Ureter (tissue), 1 donor: ENCODE measurements around the gene EDN2. TPM values are rescaled to one million over a fixed set of nuclear protein-coding genes. Genes with fewer than 3 reads are reported as not detected.
A peak's percentile ranks its signal among the peaks of the same experiment; 100 is the strongest.

Experiments
- DNase-seq: peaks from one replicate; pipeline ENCODE4 v3.0.0-alpha.2; 2020; ENCODE audit warnings: low spot score
- total RNA-seq: library from RNA; stranded (reverse); gene quantifications from one replicate; pipeline ENCODE4 v1.2.4, GENCODE V29; 2023
- donor health status: DM: yes; HTN: yes; CAD: no.

The EDN2 gene
- total RNA-seq, 1 donor from 2014 or later, result 5.3 TPM

DNA sequence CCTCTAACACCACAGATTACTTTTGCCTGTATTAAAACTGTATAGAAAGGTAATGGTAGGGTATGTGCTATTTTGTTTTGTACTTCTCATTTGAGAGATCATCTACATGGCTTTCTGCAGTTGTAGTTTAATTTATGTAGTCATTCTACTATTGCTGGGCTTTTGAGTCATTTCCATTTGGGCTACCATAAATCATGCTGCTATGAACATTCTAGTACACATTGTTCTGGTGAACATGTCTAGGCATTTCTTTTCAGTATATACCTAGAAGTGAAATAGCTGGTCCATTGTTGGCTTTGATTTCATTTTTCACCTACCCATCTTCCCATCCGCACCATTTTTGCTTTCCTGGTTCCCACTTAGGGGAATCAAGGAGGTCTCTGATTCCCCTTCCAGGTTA, 18.7 kb downstream of the EDN2 start:
- DNase-seq, result no peak

DNA sequence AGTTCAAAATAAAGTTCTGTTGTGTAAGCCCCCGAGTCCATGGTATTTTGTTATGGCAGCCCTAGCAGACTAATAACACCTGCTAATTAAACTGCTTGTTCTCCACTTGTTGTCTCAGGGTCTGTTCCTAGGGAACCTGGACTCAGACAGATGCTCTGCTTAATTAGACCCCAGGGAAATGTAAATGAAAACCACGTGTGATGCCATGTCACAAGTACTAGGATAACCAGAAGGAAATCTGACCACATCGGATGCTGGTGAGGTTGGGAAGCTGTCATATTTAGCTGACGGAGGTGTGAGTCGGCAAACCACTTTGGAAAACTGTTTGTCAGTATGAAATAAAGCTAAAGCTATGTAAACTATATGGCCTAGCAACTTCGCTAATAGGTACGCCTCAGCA, 19.6 kb downstream of the EDN2 start:
- DNase-seq, result no peak

DNA sequence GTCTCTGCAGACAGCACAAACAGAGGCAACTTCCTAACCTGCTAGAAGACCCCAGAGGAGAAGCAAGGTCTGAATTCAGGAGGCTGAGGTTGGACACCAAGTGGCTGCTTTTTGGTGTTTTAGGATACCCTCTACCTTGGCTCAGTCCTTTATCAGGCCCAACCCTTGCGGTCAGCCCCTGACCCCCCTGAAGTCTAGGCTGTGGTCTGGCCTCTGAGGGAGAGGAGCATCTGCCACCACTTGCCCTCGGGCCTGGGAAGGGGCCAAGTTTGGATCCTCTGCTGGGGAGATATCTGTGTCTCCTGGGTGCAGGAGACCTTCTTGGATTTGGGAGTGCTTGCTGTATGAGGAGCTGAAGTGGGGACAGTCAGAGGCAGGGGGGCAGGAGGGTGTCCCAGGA, 21.0 kb downstream of the EDN2 start:
- no peak for DNase-seq

DNA sequence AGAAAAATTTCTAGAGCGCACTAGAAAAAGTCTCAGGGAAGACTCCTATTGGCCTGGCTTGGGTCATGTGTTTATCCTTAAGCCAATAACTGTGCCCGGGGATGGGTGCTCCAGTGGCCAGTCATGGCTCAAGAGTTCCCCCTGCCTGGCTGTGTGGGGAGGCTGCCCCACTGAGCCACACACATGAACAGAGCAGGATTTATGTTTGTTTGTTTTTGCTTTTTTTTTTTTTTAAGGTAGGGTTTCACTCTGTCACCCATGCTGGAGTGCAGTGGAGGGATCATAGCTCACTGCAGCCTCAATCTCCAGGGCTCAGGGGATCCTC, 21.8 kb downstream of the EDN2 start:
- DNase-seq, result no peak

DNA sequence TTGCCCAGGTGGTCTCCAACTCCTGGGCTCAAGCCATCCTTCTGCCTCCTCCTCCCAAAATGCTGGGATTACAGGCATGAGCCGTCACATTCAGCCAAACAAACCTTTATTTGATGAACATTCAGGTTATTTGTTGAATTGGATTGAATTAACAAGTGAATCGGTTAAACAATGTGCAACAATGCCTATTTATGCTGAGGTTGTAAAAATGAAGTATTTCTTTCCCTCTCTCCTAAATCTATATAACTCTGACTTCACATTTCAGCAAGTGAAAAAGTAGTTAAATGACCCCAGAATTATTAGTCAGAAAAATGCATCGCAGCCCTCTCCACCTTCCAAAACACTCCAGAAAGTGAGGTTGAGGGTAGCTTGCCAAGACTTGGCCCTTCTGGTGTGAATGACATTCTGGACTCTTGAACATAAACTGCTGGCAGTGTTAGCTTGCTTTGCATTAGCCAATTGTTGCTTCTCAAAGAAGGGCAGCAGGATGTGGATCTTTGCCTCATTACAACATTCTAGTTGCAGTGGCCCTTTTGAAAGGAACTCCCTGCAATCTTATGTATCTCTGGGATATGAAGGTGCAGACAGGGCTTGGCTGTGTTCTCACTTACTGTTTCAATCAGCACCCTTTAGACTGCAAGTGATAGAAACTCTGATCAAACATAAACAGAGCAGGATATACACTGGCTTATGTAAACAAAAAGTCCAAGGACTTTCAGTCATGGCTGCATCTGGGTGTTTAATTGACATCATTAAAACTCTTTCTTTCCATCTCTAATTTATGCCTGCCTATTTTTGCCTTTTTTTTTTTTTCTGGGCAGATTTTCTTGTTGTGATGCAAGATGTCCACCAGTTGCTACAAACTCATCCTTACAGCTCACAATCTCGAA, 22.4 kb downstream of the EDN2 start:
- no peak for DNase-seq

DNA sequence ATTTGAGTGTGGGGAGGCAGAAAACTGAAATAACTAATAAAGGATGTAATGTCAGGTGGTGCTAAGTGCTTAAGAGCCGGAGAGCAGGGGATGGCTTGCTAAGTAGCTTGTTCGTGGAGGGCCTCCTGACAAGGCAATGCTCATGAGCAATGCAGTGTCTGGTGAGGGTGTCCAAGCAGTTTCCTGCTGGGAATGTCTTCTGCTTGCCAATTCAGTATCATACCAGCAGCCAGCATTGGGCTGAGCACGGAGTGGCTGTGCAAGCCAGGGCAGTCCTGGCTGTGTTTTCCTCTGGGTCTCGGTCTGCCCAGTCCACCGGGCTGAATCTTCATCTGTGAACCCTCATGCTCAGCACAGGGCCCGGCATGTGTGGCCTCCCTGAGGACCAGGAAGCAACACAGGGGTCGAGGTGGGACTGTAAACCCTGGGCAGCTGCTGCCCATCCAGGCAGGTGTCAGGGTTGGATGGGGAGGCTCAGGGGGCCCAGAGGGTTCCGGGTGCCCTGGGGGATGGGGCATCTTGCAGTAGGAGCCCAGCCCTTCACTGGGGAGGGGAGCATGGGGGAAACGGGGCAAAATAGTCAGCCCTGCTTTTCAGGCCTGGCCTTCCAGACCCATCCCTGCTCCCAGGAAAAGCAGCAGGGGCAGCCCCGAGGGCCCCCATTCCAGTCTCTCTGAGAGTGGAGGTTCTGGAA, 27.5 kb downstream of the EDN2 start:
- no peak for DNase-seq

DNA sequence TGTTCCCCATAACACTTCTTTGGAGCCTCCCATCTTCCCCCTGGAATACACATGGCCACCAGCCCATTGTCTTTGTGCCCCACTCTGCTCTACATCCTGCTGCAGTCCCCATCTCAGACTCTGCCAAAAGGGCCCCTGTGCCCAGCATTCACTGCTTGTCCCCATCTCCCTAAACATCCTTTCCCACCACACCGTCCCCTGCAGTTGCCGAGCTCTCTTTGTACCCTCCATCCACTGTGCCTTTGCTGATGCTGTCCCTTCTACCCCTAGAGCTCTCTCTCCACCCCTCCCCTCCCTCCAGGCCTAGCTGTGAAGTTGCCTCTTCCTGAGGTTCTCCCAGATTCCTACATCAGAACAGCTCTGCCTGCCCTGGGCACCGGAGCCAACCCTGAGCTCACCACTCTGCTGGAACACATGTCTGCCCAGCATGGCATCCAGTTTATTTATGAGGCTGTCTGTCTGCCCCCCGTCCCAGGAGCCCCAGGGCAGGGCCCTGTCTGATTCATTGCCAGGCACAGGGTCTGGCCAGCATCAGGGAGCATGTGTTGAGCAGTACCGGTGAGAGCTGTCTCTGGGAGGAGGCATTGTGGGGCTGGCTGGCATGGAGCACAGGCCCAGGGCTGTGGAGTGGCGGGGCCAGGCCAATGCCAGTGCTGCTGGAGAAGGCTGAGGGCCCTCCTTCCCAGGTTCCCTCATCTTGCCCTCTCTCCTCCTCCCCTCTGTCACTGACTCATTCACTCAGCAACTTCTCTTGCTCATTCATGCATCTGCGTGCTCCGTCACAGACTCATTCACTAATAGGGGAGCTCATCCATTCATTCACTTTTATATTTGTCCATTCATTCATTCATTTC, 28.8 kb downstream of the EDN2 start:
- DNase-seq, result peak; percentile 42

DNA sequence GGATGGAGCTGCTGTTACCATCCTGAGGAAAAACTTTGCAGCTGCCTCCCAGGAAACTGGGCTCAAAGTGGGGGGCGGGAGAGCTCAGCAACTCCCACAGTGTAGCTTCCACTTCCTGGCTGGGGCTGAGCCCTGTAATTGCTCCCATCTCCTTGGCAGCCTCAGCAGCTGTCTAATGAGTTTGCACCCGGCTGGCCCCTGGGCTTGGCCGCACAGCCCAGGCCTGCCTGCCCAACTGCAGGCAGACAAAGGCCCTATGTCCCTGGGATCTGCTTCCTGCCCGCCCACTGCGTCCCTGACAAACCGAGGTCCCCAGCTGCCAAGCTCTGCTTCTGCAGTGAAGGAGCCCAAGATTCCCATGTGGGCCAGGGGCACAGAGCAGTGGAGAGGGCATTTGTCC, 30.1 kb downstream of the EDN2 start:
- DNase-seq, result no peak

DNA sequence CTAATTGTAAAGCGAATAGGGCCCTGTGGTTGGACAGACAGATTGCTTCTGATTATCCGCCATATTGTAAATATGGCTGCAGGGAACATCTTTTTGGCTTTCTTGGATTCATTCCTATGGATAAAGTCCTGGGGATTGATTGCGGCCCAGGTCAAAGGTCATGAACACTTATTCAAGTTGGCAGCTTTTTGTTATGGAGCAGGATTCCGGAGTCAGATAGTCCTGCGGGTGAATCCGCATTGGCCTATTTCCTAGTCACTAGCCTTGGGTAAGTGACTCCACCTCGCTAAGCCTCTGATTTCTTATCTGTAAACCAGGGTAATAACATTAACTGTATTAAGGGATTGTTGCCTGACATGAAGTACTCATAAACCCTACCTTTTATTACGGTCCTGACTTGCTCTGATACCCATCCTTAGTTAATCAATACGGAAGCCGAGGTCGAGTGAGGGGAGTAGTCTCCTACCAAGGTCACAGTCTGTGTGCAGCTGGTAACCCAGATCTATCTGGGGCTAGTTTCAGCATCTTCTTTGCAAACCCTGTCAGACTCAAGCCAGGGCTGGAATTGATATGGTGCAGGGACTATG, 31.7 kb downstream of the EDN2 start:
- no peak for DNase-seq

DNA sequence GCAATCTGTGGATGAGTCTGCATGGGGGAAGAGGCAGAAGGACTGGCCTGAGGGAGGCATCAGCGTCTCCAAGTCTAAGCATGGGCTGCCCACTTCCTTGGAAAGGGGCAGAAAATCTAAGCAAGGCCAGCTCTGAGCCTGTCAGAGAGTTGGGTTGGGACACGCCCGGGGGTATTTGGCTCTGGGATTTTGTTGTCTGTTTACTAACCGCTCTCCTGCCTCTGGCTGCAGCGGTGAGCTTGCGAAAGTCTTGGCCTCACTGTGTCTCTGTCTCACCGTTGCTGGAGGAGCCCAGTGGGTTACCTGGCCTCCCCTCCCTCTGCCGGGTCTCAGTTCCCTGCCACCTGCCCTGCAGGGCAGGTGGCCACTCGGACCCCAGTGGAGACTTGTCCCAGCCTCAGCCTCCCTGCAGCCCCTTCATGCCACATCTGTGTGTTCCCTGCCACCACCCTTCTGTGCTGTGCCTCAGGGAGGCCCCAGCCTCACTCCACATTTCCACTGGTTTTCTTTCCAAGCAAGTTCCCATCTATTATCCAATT, 33.7 kb downstream of the EDN2 start:
- no peak for DNase-seq

DNA sequence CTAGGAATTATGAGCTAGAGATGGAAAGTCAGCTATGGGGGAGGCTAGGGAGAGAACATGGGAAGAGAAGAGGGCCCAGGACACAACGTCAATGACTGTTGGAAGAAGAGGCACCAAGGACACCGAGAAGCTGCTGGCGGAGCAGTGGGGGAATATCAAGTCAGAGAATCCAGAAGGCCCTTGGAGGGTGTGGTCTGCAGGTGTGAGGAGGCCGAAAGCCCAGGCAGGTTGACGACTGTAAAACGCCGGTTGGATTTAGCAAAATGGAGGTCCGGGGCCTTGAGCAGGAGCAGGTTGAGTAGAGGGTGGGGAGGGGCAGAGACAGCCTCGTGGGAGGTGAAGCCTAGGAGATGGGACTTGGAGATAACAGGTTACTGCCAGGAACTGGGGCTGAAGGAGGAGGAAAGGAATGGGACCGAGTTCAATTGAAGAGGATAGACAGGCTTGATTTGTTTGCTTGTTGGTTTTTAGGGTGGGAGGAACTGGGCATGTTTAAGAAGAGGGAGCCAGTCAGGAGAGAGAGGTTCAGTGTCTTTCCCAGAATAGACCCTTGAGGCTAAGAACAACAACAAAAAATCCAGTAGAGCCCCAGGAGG, 35.1 kb downstream of the EDN2 start:
- no peak for DNase-seq

DNA sequence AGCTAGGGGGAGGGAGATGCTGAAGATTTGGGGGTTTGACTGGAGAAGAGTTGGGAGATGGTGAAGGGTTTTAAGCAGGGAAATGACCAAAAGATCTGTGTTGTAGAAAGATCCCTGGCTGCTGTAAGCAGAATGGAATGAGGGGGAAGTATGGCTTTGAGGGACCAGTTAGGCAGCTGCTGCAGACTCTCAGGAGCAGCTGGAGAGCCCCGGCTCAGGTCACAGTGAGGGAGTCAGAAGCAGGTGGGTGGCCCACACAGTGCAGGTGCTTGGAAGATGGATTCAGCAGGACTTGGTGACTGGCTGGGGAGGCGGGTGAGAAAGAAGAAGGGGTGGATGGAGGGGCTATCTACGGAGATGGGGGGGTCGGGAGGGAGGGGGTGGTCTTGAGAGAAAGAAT, 35.7 kb downstream of the EDN2 start:
- DNase-seq, result no peak

DNA sequence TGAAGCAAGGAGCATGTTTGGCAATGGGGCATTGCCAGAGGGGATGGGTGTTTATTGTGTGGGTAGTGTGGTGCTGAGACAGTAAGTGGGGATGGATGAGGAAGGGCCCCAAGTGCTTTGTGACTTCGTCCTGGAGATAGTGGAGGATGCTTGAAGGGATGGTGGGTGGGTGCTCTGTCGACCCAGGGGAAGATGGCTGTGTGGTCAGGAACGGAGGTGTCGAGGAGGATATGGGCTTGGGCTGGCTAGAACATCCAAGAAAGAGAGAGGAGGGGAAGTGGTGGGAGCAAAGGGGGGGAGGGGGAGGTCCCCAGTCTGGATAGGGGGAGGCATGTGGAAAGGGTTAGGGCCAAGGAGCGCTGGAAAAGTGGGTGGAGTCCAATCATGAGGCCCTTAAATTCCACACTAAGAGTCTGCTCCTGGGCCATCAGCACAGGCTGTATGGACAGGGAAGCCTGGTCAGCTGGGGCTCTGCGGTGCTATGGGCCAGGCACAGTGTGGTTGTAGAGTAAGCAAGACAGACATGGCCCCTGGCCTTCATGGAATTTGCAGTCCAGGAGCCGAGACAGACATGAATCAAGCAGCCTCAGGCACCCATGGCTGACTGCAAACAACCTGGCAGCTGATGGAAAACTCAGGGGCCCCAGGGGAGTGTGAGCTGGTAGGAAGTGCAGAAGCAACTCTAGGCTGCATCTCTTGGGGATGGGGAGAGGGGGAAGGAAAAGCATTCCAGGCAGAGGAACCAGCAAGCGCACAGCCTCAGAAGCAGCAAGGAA, 36.3 kb downstream of the EDN2 start:
- no peak for DNase-seq

DNA sequence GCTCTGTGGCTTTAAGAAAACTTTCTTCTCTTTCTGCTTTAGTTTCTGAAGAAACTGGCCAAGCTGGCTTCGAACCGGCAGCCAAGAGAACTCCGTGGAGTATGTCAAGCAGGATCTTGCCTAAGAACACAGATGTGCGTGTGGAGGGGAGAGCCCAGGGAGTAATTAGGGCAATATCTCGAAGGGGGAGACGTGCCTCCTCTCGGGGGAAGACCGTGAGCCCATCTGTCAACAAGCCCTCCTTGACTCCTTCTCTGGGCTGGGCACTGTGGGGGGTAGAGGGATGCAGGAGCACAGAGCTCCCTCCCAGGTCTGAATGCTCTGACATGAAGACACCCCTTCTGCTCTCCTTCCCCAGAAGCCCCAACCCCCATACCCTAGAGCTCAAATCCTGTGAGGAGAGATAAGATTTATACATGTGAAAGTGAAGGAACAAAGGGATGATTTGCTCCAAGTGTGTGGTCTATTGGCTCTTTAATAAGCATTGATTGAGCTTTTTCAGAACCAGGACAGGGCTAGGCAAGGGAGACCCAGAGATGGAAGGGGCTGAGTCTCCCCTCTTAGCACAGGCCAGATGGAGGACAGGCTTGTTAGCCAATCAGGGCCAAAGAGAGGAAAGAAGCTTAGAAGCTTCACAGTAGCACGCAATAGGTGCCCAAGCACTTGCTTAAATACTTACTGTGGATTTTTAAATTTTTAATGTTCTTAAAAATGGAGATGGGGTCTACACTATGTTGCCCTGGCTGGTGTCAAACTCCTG, 37.5 kb downstream of the EDN2 start:
- no peak for DNase-seq

DNA sequence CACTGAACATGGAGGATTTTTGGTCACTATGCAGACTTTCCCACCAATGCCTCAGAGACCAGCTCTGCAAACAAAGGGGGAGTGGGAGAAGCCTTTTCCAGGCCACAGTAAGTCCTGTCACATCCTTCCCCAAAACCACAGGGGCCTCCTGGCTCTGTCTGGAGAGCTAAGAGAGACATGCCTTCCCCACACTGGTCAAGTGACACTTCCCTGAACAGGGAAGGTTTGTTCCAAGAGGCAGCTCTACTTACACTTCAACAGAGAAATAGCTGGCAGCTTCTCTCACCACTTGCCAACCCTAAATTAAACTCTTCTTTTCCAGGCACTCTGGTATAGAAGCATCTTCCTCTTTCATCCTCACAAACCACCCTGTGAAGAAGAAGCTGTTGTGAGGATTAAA, 39.7 kb downstream of the EDN2 start:
- no peak for DNase-seq

DNA sequence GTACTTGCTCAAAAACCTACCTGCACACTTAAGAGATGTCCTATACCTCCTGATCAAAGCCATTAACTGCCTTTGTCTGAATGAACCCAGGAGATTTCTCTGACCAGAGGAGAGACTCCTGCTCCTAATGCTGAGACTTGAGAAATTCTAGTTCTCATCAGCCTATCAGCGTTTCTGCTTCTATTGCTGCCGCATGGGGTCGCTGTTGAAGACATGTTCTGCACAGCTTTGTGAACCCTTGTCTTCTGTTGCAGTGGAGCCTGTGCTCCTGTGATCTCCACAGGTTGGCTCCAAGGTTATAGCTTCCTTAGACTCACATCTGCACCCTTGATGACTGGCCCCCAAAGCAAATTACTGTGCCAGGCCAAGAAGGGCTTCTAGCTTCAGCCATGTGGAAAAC, 40.2 kb downstream of the EDN2 start:
- DNase-seq, result no peak

DNA sequence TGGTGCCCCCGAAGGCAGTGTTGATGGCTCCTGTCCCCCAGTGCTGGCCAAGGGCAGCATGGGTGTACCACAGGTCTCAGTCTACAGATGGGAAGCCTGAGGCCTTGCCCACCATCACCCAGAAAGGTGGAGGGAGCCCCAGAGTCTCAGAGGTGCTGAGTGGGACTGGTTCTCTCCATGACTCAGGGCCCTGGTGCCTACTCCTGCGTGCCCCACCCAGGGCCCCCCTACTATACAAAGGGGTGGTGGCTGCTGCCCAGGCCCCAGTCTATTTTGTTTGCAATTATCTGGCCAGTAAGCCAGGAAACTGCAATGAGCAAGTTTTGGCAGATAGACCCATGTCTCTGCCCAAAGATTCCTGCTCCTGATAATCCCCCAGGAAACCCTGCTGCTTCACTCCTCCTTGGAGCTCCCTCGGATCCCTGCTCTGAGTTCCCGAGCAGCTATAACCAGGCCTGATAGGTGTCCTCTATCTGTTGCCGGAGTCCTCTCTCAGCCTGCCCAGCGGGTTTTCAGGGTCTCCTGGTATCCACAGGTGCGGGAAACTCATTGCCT, 41.7 kb downstream of the EDN2 start:
- peak; percentile 74 for DNase-seq

DNA sequence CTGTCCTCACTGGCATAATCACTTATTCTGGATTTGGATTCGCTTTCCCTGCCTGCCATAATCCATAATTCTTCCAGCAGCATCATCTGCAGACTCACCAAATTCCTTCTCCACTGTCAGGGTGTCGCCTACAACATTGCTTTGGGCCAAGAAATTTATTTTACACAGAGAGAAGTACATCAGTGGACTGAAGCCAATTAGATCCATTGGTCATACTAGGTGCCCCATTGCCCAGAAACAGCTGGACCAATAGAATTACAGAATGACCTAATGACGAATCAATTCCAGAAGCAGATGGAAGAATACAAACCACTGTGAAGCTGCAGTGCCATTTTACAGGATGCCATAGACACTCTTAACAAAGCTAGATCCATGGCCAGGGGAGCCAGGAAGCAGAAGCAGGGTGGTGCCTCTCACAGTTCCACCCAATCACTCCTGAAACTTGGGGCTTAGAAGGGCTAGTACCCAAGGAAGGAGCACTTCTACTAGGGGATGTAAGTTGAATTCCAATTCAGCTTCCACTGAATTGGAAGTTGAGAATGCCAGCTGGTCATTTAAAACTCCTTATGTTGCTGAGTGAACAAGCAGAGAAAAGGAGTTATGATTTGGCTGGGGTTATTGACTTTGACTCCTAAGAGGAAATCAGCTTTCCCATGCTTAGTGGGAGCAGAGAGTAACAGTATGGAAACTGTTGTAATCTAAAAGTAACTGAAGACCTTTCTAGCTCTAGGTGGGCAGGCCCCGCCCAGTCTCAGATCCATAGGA, 44.0 kb downstream of the EDN2 start:
- DNase-seq, result no peak

DNA sequence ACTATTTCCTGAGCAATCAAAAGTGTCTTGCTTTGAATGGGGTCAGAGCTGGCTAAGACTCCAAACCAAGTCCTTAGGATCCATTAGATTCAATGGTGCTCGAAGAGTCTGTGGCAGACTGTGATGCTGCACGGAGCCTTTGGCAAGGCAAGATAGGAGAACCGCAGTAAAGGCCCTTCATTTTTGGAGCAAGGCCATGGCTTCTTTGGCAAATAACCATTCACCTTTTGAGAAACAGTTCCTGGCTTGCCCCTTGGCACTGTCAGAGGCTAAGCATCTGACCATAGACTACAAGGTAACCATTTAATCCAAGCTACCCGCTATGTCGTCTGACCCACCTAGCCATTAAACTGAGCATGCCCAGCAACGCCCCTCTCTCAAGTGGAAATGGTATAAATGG, 45.2 kb downstream of the EDN2 start:
- no peak for DNase-seq
